Endothelial cell of umbilical vein (primary cell): ENCODE measurements around the gene EFCAB8.

Experiments
- CTCF ChIP-seq, 2 donors: IDR thresholded peaks; 1 replicate in 1 of 2; 2 replicates in 1 of 2; pipeline ENCODE4 v1.5.1; 2011; ENCODE audit warnings: low read length in 2 of 2, mild to moderate bottlenecking in 2 of 2, moderate library complexity in 2 of 2, control low read depth in 1 of 2, inconsistent platforms in 1 of 2, low read depth in 1 of 2; ENCODE audit not compliant: insufficient read depth in 1 of 2; ENCODE audit errors: extremely low read depth in 1 of 2
- EZH2 ChIP-seq: IDR thresholded peaks from 2 replicates; pipeline ENCODE4 v1.6.1; 2012; ENCODE audit warnings: borderline replicate concordance, low read depth, mild to moderate bottlenecking, moderate library complexity, low read length, inconsistent platforms; ENCODE audit not compliant: severe bottlenecking
- FOS ChIP-seq: IDR thresholded peaks from 2 replicates; pipeline ENCODE4 v1.6.1; 2011; ENCODE audit warnings: mild to moderate bottlenecking, low read length, moderate library complexity, borderline replicate concordance; ENCODE audit not compliant: insufficient read depth
- GATA2 ChIP-seq: IDR thresholded peaks from 2 replicates; pipeline ENCODE4 v1.7.0; 2011; ENCODE audit warnings: low read depth, mild to moderate bottlenecking, moderate library complexity, mixed read lengths, low read length; ENCODE audit not compliant: insufficient read length, insufficient read depth
- MAX ChIP-seq: IDR thresholded peaks from 2 replicates; pipeline ENCODE4 v1.6.1; 2011; ENCODE audit not compliant: insufficient read depth, insufficient read length
- POLR2A ChIP-seq: IDR thresholded peaks from 2 replicates; pipeline ENCODE4 v1.6.1; 2012; ENCODE audit warnings: low read depth, mild to moderate bottlenecking, control low read depth, low read length
- POLR2AphosphoS5 ChIP-seq: IDR thresholded peaks from 2 replicates; pipeline ENCODE4 v1.6.1; 2012; ENCODE audit warnings: low read depth, mild to moderate bottlenecking, control low read depth, low read length, moderate library complexity; ENCODE audit not compliant: insufficient read depth

GRCh38 chr20:32946629-32947028 is 87.9 kb downstream of the EFCAB8 start:
- TF ChIP-seq CTCF (IDR thresholded peaks at IDR 0.05; ENCODE audit: extremely low read depth in 1 of 2, insufficient read depth in 1 of 2, low read depth in 1 of 2, low read length in 2 of 2), result no peak
- TF ChIP-seq POLR2A, result no peak
- no peak for TF ChIP-seq EZH2
- TF ChIP-seq GATA2, result no peak
- TF ChIP-seq POLR2AphosphoS5, result no peak
- no peak for TF ChIP-seq MAX
- TF ChIP-seq FOS, result no peak
